MCF 10A (cell line): ENCODE results near the gene VPS37D. TPM values are rescaled to one million over a fixed set of nuclear protein-coding genes. Genes with fewer than 3 reads are reported as not detected.

Source experiments
- BruUV-seq: library from RNA; stranded (reverse); fragments of 400-500 nt; replicated peaks from 2 replicates; lab custom pipeline; 2021; lab: Mats Ljungman, UMichigan
- CTCF ChIA-PET: fragments of 300-600 bp; sonication (Branson Sonifier 250); formaldehyde crosslinking; extraction: SDS; loops from one replicate; lab custom pipeline; 2021; ENCODE audit warnings: antibody characterized with exemption, inconsistent platforms; lab: Yijun Ruan, JAX
- POLR2A ChIA-PET: fragments of 300-600, 350-650 bp; sonication (Branson Sonifier 250); formaldehyde crosslinking; extraction: SDS; loops from one replicate; lab custom pipeline; 2020; ENCODE audit warnings: antibody characterized with exemption, inconsistent platforms; lab: Yijun Ruan, JAX
- DNase-seq: peaks from one replicate; pipeline ENCODE4 v3.0.0-alpha.2; 2018; ENCODE audit not compliant: unreplicated experiment
- H3K27ac Mint-ChIP-seq: one replicate; pipeline ENCODE4 v1.8.0; 2022; ENCODE audit warnings: mild to moderate bottlenecking, low read depth, mixed read lengths; ENCODE audit not compliant: unreplicated experiment
- H3K27me3 Mint-ChIP-seq: one replicate; pipeline ENCODE4 v1.8.0; 2022; ENCODE audit warnings: mixed read lengths; ENCODE audit not compliant: insufficient read depth, unreplicated experiment
- H3K36me3 Mint-ChIP-seq: one replicate; pipeline ENCODE4 v1.8.0; 2022; ENCODE audit warnings: mild to moderate bottlenecking, moderate library complexity, mixed read lengths; ENCODE audit not compliant: insufficient read depth, unreplicated experiment
- H3K4me1 Mint-ChIP-seq: one replicate; pipeline ENCODE4 v1.8.0; 2022; ENCODE audit warnings: mixed read lengths; ENCODE audit not compliant: insufficient read depth, unreplicated experiment
- H3K4me3 Mint-ChIP-seq: one replicate; pipeline ENCODE4 v1.8.0; 2022; ENCODE audit warnings: mild to moderate bottlenecking, moderate library complexity, mixed read lengths; ENCODE audit not compliant: unreplicated experiment
- H3K9me3 Mint-ChIP-seq: one replicate; pipeline ENCODE4 v1.8.0; 2022; ENCODE audit warnings: mixed read lengths; ENCODE audit not compliant: unreplicated experiment
- intact Hi-C: fragments of 100-400 bp; cut with micrococcal nuclease; formaldehyde crosslinking; loops from 2 replicates; pipeline ENCODE4 v1.14.1; 2022
- total RNA-seq: library from RNA; stranded (reverse); gene quantifications from 2 replicates; pipeline ENCODE4 v1.2.3, GENCODE V29; 2022
- TF ChIP-seq, protein P1 (sequence below): fragments of 200-600 bp; IDR thresholded peaks from one replicate; pipeline ENCODE4 v1.8.0; 2022; ENCODE audit warnings: antibody characterized with exemption, mild to moderate bottlenecking; ENCODE audit not compliant: unreplicated experiment

The VPS37D gene
- total RNA-seq, 1 experiment from 2014 or later, result 0.44 TPM

DNA sequence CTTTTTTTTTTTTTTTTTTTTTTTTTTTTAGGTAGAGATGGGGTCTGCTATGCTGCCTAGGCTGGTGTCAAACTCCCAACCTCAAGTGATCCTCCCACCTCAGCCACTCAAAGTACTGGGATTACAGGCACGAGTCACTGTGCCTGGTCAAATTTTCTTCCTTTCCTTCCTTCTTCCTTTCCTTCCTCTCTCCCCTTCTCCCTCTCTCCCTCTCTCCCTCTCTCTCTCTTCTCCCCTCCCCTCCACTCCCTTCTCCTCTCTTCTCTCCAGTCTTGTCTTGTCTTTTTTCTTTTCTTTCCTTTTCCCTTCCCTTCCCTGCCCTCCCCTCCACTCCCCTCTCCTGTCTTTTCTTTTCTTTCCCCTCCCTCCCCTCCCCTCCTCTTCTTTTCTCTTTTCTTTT, 36.1 kb upstream of the VPS37D start:
- peaks cover 9% of the 10 kb centered on the region for H3K36me3 Mint-ChIP-seq
- TF ChIP-seq, protein P1, sequence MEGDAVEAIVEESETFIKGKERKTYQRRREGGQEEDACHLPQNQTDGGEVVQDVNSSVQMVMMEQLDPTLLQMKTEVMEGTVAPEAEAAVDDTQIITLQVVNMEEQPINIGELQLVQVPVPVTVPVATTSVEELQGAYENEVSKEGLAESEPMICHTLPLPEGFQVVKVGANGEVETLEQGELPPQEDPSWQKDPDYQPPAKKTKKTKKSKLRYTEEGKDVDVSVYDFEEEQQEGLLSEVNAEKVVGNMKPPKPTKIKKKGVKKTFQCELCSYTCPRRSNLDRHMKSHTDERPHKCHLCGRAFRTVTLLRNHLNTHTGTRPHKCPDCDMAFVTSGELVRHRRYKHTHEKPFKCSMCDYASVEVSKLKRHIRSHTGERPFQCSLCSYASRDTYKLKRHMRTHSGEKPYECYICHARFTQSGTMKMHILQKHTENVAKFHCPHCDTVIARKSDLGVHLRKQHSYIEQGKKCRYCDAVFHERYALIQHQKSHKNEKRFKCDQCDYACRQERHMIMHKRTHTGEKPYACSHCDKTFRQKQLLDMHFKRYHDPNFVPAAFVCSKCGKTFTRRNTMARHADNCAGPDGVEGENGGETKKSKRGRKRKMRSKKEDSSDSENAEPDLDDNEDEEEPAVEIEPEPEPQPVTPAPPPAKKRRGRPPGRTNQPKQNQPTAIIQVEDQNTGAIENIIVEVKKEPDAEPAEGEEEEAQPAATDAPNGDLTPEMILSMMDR, result no peak
- H3K4me3 Mint-ChIP-seq, result no peak overlapping the region
- H3K9me3 Mint-ChIP-seq, result peaks cover 7% of the 10 kb centered on the region
- DNase-seq, result no peak
- no TSS peak for BruUV-seq
- no peak overlapping the region for H3K27ac Mint-ChIP-seq
- ChIA-PET CTCF (interaction anchor here (0.6 to 1.3 kb wide), 4 partner anchors 26 to 94 kb away, joined by 3 to 5 read pairs (median 3); no protein-coding TSS in a partner anchor), POLR2A (no interaction called here)
- H3K4me1 Mint-ChIP-seq, result peaks cover 13% of the 10 kb centered on the region
- peaks cover 8% of the 10 kb centered on the region for H3K27me3 Mint-ChIP-seq
- intact Hi-C loops, result no loop called here

- no peak for DNase-seq
- Mint-ChIP-seq H3K27ac (no peak overlapping the region), H3K4me3 (no peak overlapping the region), H3K36me3 (no peaks in the 10 kb centered on the region), H3K27me3 (peaks cover 8% of the 10 kb centered on the region), H3K9me3 (peaks cover 7% of the 10 kb centered on the region), H3K4me1 (peaks cover 13% of the 10 kb centered on the region)
- no TSS peak for BruUV-seq
- TF ChIP-seq, protein P1, result no peak
- CTCF ChIA-PET, result interaction anchor here (0.9 kb wide), 1 partner anchor 13 kb away, joined by 3 read pairs; no protein-coding TSS in a partner anchor
- POLR2A ChIA-PET, result no interaction called here
- intact Hi-C loops, result no loop called here
Measured at GRCh38 chr7:73633323-73633722, 34.3 kb upstream of the VPS37D start.

DNA sequence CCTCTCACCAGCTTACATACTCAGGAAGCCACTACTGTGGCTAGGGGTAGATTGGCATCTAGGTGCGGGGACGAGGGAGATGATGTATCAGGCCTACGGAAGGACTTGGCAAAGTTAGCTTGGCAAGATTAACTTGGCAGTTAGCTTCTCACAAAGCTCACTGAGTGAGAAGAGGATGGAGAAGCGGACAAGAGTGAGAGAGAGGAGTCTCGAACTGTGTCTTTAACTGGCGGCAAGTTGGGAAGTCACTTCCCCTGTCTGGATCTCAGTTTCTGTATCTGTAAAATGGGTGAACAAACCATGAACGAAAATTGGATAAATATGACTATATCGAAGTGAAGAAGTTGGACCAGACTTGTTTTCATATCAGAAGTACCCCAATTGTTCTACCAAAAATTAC, 33.8 kb upstream of the VPS37D start:
- H3K27ac Mint-ChIP-seq, result no peak overlapping the region
- ChIA-PET POLR2A (no interaction called here), CTCF (no interaction called here)
- DNase-seq, result no peak
- no TSS peak for BruUV-seq
- intact Hi-C loops, result no loop called here
- H3K4me3 Mint-ChIP-seq, result no peak overlapping the region
- H3K9me3 Mint-ChIP-seq, result peaks cover 7% of the 10 kb centered on the region
- H3K36me3 Mint-ChIP-seq, result no peaks in the 10 kb centered on the region
- H3K4me1 Mint-ChIP-seq, result peaks cover 13% of the 10 kb centered on the region
- H3K27me3 Mint-ChIP-seq, result peaks cover 5% of the 10 kb centered on the region
- TF ChIP-seq, protein P1, result no peak

DNA sequence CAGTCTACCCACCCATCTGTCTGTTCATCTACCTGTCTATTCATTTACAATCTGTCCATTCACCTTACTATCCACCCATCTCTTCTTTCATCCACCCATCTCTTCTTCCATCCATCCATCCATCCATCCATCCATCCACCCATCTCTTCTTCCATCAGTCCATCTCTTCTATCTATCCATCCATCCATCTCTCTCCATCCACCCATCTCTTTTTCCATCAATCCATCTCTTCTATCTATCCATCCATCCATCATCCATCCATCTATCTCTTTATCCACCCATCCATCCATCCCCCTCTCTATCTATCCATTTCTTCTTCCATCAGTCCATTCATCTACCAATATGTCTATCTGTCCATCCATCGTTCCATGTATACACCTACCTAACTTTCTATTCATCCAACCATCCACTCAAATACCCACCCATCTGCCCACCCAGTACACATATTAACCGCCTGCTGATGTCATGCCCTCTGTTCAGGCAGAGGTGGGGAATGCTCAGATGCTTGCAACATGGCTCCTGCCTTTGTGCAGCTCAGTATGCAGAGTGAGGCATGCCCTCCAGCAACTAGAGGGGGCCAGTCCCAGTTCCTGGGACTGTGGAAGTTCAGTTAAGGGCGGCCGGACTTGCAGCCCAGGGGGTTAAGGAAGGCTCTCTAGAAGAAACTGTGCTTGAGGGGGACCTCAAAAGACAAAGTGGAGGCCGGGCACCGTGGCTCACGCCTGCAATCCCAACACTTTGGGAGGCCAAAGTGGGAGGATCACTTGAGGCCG, 32.0 kb upstream of the VPS37D start:
- DNase-seq, result no peak
- TF ChIP-seq, protein P1, result no peak
- Mint-ChIP-seq H3K4me3 (no peak overlapping the region), H3K4me1 (peaks cover 13% of the 10 kb centered on the region), H3K36me3 (no peaks in the 10 kb centered on the region), H3K9me3 (peaks cover 7% of the 10 kb centered on the region), H3K27me3 (no peaks in the 10 kb centered on the region), H3K27ac (peak overlapping the region; percentile 61)
- POLR2A ChIA-PET, result no interaction called here
- no TSS peak for BruUV-seq
- CTCF ChIA-PET, result interaction anchor here (0.5 to 2.8 kb wide), 2 partner anchors 29 to 89 kb away, joined by 3 to 13 read pairs; no protein-coding TSS in a partner anchor
- intact Hi-C loops, result no loop called here
